Ovary (tissue), 3 donors: ENCODE measurements around the gene SRL.

Source experiments
- CTCF ChIP-seq, 3 donors: fragments of 450-650 bp in 2 of 3; fragments of 200-600 bp in 1 of 3; IDR thresholded peaks; one replicate each; pipeline versions ENCODE4 v1.5.1 to v1.8.0; 2016 to 2022; ENCODE audit warnings: antibody characterized with exemption in 3 of 3, mild to moderate bottlenecking in 1 of 3
- EP300 ChIP-seq: sonication (generic); formaldehyde crosslinking; IDR thresholded peaks from one replicate; pipeline ENCODE4 v1.6.1; 2017; ENCODE audit warnings: antibody characterized with exemption
- POLR2A ChIP-seq: fragments of 450-650 bp; IDR thresholded peaks from one replicate; pipeline ENCODE4 v1.6.1; 2017; ENCODE audit warnings: antibody characterized with exemption, mild to moderate bottlenecking, moderate library complexity
- donor health status: DM: no; HTN: no; CAD: no.

GRCh38 chr16:4270091-4270490 lies 28.2 kb upstream of the SRL start:
- TF ChIP-seq POLR2A: no peak
- TF ChIP-seq EP300: no peak
- no peak for TF ChIP-seq CTCF (IDR thresholded peaks at IDR 0.05)
